GM19043 (cell line): ENCODE measurements around the gene MROH2B.

Experiments used
- ATAC-seq: cut with Tn5 transposase; IDR thresholded peaks from one replicate; pipeline ENCODE4 v1.9.1; 2021; ENCODE audit warnings: low read depth; ENCODE audit not compliant: unreplicated experiment

Gene MROH2B

GRCh38 chr5:41071242-41071641 is at the start of gene MROH2B:
Gene MROH2B, minus strand, starts transcription at chr5:41071342. Its CDS starts 490 bp downstream, at chr5:41070852.
- no peak for ATAC-seq

GRCh38 chr5:41120600-41120999 is 49.5 kb upstream of the MROH2B start:
- ATAC-seq, result no peak

GRCh38 chr5:41118177-41118576 is 47.0 kb upstream of the MROH2B start:
- no peak for ATAC-seq

GRCh38 chr5:41115281-41115680 is 44.1 kb upstream of the MROH2B start:
- ATAC-seq, result no peak

- ATAC-seq, result no peak
These were observed 41.6 kb upstream of the MROH2B start for GRCh38 chr5:41112486-41113455.

GRCh38 chr5:41109186-41109585 is 38.0 kb upstream of the MROH2B start:
- no peak for ATAC-seq

GRCh38 chr5:41102341-41102740 is 31.2 kb upstream of the MROH2B start:
- no peak for ATAC-seq

- no peak for ATAC-seq
These were observed 26.5 kb upstream of the MROH2B start for GRCh38 chr5:41097642-41098041.

GRCh38 chr5:41095324-41096101 is 24.4 kb upstream of the MROH2B start:
- no peak for ATAC-seq

GRCh38 chr5:41094871-41095270 is 23.7 kb upstream of the MROH2B start:
- ATAC-seq, result no peak

- no peak for ATAC-seq
These were observed 22.7 kb upstream of the MROH2B start for GRCh38 chr5:41093803-41094202.

GRCh38 chr5:41087461-41087860 is 16.3 kb upstream of the MROH2B start:
- no peak for ATAC-seq

- no peak for ATAC-seq
These were observed 12.2 kb upstream of the MROH2B start for GRCh38 chr5:41083306-41083705.

GRCh38 chr5:41071975-41072374 is 833 bp upstream of the MROH2B start:
- ATAC-seq, result no peak

GRCh38 chr5:41067714-41068568 is 3.2 kb downstream of the MROH2B start:
- ATAC-seq, result no peak

- ATAC-seq, result no peak
These were observed 5.3 kb downstream of the MROH2B start for GRCh38 chr5:41065691-41066335.

GRCh38 chr5:41057940-41058339 is 13.2 kb downstream of the MROH2B start:
- ATAC-seq, result no peak

GRCh38 chr5:41057231-41057630 is 13.9 kb downstream of the MROH2B start:
- no peak for ATAC-seq

GRCh38 chr5:41048986-41049385 is 22.2 kb downstream of the MROH2B start:
- no peak for ATAC-seq

- no peak for ATAC-seq
These were observed 27.9 kb downstream of the MROH2B start for GRCh38 chr5:41043109-41043747.
